ENCODE data around the gene ARSH. TPM values are rescaled to one million over a fixed set of nuclear protein-coding genes. Genes with fewer than 3 reads are reported as not detected.

The ARSH gene
- not detected in 5 replicates for total RNA-seq (2022; extraction: Qiagen RNA extraction; ENCODE audit: low read depth)

GRCh38 chrX:3006495-3006894 is at the start of gene ARSH:
TSS of gene ARSH (plus strand) at chrX:3006546. CDS start at chrX:3006613, 67 bp downstream.

Other genes with a start within 250 kb of the ARSH start
- gene GYG2, start 177.6 kb upstream of the ARSH start, total RNA-seq (2022; extraction: Qiagen RNA extraction; ENCODE audit: low read depth), result 3.7 to 4.9 TPM (median 4.6 TPM) in 5 replicates
- gene ARSD, start 77.2 kb upstream of the ARSH start, total RNA-seq (2022; extraction: Qiagen RNA extraction; ENCODE audit: low read depth), result 11.7 to 14.3 TPM (median 13.7 TPM) in 5 replicates
- not detected in 5 replicates for gene ARSF, start 34.9 kb downstream of the ARSH start, total RNA-seq (2022; extraction: Qiagen RNA extraction; ENCODE audit: low read depth)